MCF 10A (cell line): Measurements from ENCODE around the gene SUPT4H1. TPM values are rescaled to one million over a fixed set of nuclear protein-coding genes. Genes with fewer than 3 reads are reported as not detected.

ENCODE experiments used
- BruUV-seq: library from RNA; stranded (reverse); fragments of 400-500 nt; replicated peaks from 2 replicates; lab custom pipeline; 2021; lab: Mats Ljungman, UMichigan
- CTCF ChIA-PET: fragments of 300-600 bp; sonication (Branson Sonifier 250); formaldehyde crosslinking; extraction: SDS; loops from one replicate; lab custom pipeline; 2021; ENCODE audit warnings: antibody characterized with exemption, inconsistent platforms; lab: Yijun Ruan, JAX
- POLR2A ChIA-PET: fragments of 300-600, 350-650 bp; sonication (Branson Sonifier 250); formaldehyde crosslinking; extraction: SDS; loops from one replicate; lab custom pipeline; 2020; ENCODE audit warnings: antibody characterized with exemption, inconsistent platforms; lab: Yijun Ruan, JAX
- DNase-seq: peaks from one replicate; pipeline ENCODE4 v3.0.0-alpha.2; 2018; ENCODE audit not compliant: unreplicated experiment
- H3K27ac Mint-ChIP-seq: one replicate; pipeline ENCODE4 v1.8.0; 2022; ENCODE audit warnings: mild to moderate bottlenecking, low read depth, mixed read lengths; ENCODE audit not compliant: unreplicated experiment
- H3K27me3 Mint-ChIP-seq: one replicate; pipeline ENCODE4 v1.8.0; 2022; ENCODE audit warnings: mixed read lengths; ENCODE audit not compliant: insufficient read depth, unreplicated experiment
- H3K36me3 Mint-ChIP-seq: one replicate; pipeline ENCODE4 v1.8.0; 2022; ENCODE audit warnings: mild to moderate bottlenecking, moderate library complexity, mixed read lengths; ENCODE audit not compliant: insufficient read depth, unreplicated experiment
- H3K4me1 Mint-ChIP-seq: one replicate; pipeline ENCODE4 v1.8.0; 2022; ENCODE audit warnings: mixed read lengths; ENCODE audit not compliant: insufficient read depth, unreplicated experiment
- H3K4me3 Mint-ChIP-seq: one replicate; pipeline ENCODE4 v1.8.0; 2022; ENCODE audit warnings: mild to moderate bottlenecking, moderate library complexity, mixed read lengths; ENCODE audit not compliant: unreplicated experiment
- H3K9me3 Mint-ChIP-seq: one replicate; pipeline ENCODE4 v1.8.0; 2022; ENCODE audit warnings: mixed read lengths; ENCODE audit not compliant: unreplicated experiment
- intact Hi-C: fragments of 100-400 bp; cut with micrococcal nuclease; formaldehyde crosslinking; loops from 2 replicates; pipeline ENCODE4 v1.14.1; 2022
- total RNA-seq: library from RNA; stranded (reverse); gene quantifications from 2 replicates; pipeline ENCODE4 v1.2.3, GENCODE V29; 2022
- TF ChIP-seq, protein P1 (sequence below): fragments of 200-600 bp; IDR thresholded peaks from one replicate; pipeline ENCODE4 v1.8.0; 2022; ENCODE audit warnings: antibody characterized with exemption, mild to moderate bottlenecking; ENCODE audit not compliant: unreplicated experiment

Gene SUPT4H1
- total RNA-seq, 1 experiment from 2014 or later: 63.4 TPM

DNA sequence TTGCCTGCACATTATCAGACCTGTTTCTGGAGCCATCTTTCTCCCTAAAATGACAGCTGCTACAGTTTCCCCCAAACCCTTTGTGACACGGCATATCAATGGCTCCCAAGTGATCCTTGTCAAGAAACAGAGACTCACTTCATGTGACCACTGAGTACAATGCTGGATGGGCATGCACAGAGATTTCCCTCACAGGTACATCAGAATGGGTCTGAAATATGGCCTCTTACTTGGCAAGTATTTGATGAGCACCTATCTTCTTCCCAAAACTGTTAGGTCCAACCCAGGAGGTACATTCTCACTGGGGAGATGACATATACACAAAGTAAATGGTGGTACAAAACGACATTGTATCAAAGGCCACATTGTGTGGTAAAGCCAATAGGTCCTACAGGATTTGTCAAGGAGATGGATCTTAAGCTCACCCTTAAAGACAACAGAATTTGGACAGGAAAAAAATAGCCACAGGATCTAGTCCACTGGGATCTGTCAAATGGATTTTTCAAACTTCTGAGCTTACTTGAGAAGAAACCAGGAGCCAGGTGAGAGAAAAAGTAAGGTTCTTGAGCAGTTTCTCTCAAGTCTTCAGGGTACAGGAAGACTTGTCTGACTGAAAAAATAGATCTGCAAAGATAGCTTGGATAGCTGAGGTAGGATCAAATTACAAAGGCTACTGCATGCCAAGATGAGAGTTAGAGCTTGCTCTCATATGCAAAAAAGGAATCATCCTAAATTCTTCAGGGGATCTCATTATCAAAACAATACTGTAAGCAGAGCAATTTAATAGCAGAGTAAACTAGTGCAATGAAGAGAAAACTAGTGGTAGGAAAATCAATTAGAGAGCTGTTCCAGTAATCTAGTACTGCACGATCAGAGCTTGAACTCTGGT is 36.5 kb upstream of the SUPT4H1 start:
- peak; percentile 13 for DNase-seq
- no TSS peak for BruUV-seq
- H3K27ac Mint-ChIP-seq: no peak overlapping the region

DNA sequence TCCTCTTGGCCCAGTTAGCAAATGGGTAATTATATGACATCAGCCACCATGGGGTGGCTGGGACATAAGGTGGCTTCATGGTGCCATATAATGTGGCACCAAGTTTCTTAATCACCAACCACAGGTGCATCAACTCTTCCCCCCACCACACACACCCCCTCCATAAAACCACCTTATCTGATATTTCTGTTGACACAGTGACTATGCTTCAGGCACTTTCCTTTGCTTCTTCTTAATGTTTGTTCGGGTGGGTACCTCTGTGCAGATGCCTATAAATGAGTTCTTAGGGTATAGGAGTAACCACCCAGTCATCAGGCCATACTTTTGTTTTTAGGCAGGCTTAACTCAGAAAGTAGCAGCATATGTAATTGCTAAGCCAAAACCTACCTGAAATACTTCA is 35.8 kb upstream of the SUPT4H1 start:
- Mint-ChIP-seq H3K4me1 (peaks cover 30% of the 10 kb centered on the region), H3K27me3 (no peaks in the 10 kb centered on the region), H3K27ac (no peak overlapping the region), H3K36me3 (peaks cover 4% of the 10 kb centered on the region), H3K9me3 (no peaks in the 10 kb centered on the region), H3K4me3 (no peak overlapping the region)
- TF ChIP-seq, protein P1, sequence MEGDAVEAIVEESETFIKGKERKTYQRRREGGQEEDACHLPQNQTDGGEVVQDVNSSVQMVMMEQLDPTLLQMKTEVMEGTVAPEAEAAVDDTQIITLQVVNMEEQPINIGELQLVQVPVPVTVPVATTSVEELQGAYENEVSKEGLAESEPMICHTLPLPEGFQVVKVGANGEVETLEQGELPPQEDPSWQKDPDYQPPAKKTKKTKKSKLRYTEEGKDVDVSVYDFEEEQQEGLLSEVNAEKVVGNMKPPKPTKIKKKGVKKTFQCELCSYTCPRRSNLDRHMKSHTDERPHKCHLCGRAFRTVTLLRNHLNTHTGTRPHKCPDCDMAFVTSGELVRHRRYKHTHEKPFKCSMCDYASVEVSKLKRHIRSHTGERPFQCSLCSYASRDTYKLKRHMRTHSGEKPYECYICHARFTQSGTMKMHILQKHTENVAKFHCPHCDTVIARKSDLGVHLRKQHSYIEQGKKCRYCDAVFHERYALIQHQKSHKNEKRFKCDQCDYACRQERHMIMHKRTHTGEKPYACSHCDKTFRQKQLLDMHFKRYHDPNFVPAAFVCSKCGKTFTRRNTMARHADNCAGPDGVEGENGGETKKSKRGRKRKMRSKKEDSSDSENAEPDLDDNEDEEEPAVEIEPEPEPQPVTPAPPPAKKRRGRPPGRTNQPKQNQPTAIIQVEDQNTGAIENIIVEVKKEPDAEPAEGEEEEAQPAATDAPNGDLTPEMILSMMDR: no peak
- no peak for DNase-seq
- ChIA-PET CTCF (no interaction called here), POLR2A (interaction anchor here (1.0 to 2.5 kb wide), 4 partner anchors 13 to 23 kb away, joined by 3 to 12 read pairs (median 6); no protein-coding TSS in a partner anchor)
- BruUV-seq: no TSS peak
- intact Hi-C loops: no loop called here

More for the DNA sequence above, 36.5 kb upstream of the SUPT4H1 start:
- Mint-ChIP-seq H3K9me3 (no peaks in the 10 kb centered on the region), H3K36me3 (peaks cover 4% of the 10 kb centered on the region), H3K27me3 (no peaks in the 10 kb centered on the region), H3K4me1 (peaks cover 30% of the 10 kb centered on the region), H3K4me3 (no peak overlapping the region)
- intact Hi-C loops: no loop called here
- CTCF ChIA-PET: interaction anchor here (0.6 kb wide), 3 partner anchors 16 to 37 kb away, joined by 3 to 4 read pairs (median 4); partner anchors contain the start of gene RNF43
- POLR2A ChIA-PET: interaction anchor here (0.8 to 5.1 kb wide), 10 partner anchors 8 to 36 kb away, joined by 3 to 63 read pairs (median 5); partner anchors contain the start of genes RNF43 and SUPT4H1
- TF ChIP-seq, protein P1: no peak

DNA sequence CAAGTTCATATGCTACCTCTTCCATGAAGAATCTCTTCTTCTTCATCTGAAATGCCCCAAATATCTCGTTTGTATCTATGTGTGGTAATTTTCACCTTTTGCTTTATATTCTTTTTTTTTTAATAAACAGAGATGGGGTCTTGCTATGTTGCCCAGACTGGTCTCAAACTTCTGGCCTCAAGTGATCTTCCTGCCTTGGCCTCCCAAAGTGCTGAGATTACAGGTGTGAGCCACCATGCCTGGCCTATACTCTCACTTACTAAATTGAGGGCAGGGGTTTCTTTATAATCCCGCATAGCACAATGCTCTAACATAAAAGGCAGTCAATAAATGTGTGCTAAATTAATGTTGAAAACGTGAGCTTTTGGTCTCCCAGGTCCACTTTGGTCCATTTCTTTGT is 34.7 kb upstream of the SUPT4H1 start:
- no TSS peak for BruUV-seq
- CTCF ChIA-PET: no interaction called here
- no peaks in the 10 kb centered on the region for H3K9me3 Mint-ChIP-seq
- H3K27me3 Mint-ChIP-seq: no peaks in the 10 kb centered on the region
- H3K27ac Mint-ChIP-seq: no peak overlapping the region
- POLR2A ChIA-PET: interaction anchor here (0.7 to 1.5 kb wide), 3 partner anchors 24 to 35 kb away, joined by 3 to 5 read pairs (median 4); partner anchors contain the start of genes RNF43 and SUPT4H1
- intact Hi-C loops: no loop called here
- TF ChIP-seq, protein P1: no peak
- peaks cover 25% of the 10 kb centered on the region for H3K4me1 Mint-ChIP-seq
- no peak for DNase-seq
- no peak overlapping the region for H3K4me3 Mint-ChIP-seq
- H3K36me3 Mint-ChIP-seq: peaks cover 1% of the 10 kb centered on the region

DNA sequence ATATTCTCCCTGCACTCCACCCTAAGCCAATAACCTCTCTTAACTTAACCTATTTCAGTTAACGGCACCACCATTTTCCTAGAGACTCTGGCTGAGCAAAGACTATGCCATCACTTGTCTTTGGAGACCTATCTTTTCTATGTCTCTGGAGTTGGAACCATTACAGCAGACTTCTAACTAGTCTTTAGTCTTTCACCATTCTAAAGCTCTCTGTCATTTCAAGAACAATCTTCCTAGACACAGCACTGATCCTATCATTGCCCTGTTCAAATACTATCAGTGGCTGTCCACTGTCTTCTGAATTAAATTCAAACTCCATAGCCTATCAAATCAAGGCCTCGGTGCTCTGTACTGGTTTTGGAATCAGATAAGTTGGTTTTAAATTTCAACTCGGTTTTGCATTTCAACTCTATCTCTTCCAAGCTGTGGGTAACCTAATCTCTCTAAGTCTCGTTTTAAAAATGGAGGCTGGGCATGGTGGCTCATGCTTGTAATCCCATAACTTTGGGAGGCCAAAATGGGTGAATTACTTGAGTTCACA is 33.4 kb upstream of the SUPT4H1 start:
- no peaks in the 10 kb centered on the region for H3K36me3 Mint-ChIP-seq
- H3K27me3 Mint-ChIP-seq: no peaks in the 10 kb centered on the region
- BruUV-seq: no TSS peak
- no peak for DNase-seq
- CTCF ChIA-PET: no interaction called here
- H3K4me1 Mint-ChIP-seq: peaks cover 15% of the 10 kb centered on the region
- POLR2A ChIA-PET: no interaction called here
- no peak overlapping the region for H3K27ac Mint-ChIP-seq
- no peak overlapping the region for H3K4me3 Mint-ChIP-seq
- TF ChIP-seq, protein P1: no peak
- intact Hi-C loops: no loop called here
- H3K9me3 Mint-ChIP-seq: no peaks in the 10 kb centered on the region
